ENCODE measurements around the gene PCSK5. TPM values are rescaled to one million over a fixed set of nuclear protein-coding genes. Genes with fewer than 3 reads are reported as not detected.

The PCSK5 gene
- total RNA-seq, 1 donor from 2014 or later, result 1.5 TPM

DNA sequence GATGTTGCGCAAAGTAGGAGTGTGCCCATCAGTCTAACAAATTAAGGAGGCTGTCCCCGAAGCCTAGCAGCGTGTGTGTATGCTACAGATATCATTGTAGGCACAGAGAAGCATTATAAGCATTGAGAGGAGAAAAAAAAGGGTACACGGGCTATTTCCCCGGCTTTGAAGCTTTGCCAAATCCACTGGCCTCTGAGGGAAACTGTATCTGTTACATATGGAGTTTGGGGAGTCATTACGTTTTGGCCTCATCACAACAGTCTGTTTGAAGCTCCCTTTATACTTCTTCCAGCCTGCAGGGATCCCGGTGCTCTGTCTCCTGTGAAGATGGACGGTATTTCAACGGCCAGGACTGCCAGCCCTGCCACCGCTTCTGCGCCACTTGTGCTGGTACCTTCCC is 297.8 kb downstream of the PCSK5 start:
- Mint-ChIP-seq H3K27ac (no peak overlapping the region), H3K4me1 (ENCODE audit: low read depth) (no peaks in the 10 kb centered on the region), H3K4me3 (ENCODE audit: low read depth) (no peak overlapping the region), H3K27me3 (ENCODE audit: low read depth) (no peaks in the 10 kb centered on the region), H3K9me3 (no peaks in the 10 kb centered on the region), H3K36me3 (ENCODE audit: low read depth) (no peaks in the 10 kb centered on the region)
- DNase-seq (ENCODE audit: low spot score), result no peak
- intact Hi-C loops (cut with micrococcal nuclease), result no loop called here

DNA sequence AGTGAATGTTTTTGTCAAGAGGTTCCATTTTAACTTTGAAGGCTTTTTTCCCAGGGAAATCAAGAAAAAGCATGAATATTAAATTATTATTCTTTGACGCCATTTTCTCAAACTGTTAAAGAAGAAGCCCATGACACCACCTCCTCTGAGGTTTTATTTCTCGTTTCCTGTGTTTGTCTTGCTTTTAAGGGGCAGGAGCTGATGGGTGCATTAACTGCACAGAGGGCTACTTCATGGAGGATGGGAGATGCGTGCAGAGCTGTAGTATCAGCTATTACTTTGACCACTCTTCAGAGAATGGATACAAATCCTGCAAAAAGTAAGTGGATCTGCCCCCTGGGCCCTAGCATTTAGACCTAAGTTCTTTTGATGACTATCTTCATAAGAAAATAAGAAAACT is 298.4 kb downstream of the PCSK5 start:
- no peaks in the 10 kb centered on the region for H3K27me3 Mint-ChIP-seq (ENCODE audit: low read depth)
- H3K4me1 Mint-ChIP-seq (ENCODE audit: low read depth), result no peaks in the 10 kb centered on the region
- DNase-seq (ENCODE audit: low spot score), result no peak
- no peak overlapping the region for H3K27ac Mint-ChIP-seq
- H3K4me3 Mint-ChIP-seq (ENCODE audit: low read depth), result no peak overlapping the region
- intact Hi-C loops (cut with micrococcal nuclease), result no loop called here
- no peaks in the 10 kb centered on the region for H3K9me3 Mint-ChIP-seq
- H3K36me3 Mint-ChIP-seq (ENCODE audit: low read depth), result no peaks in the 10 kb centered on the region

- H3K4me3 Mint-ChIP-seq (ENCODE audit: low read depth), result no peak overlapping the region
- H3K4me1 Mint-ChIP-seq (ENCODE audit: low read depth), result no peaks in the 10 kb centered on the region
- intact Hi-C loops (cut with micrococcal nuclease), result no loop called here
- no peaks in the 10 kb centered on the region for H3K27me3 Mint-ChIP-seq (ENCODE audit: low read depth)
- no peaks in the 10 kb centered on the region for H3K36me3 Mint-ChIP-seq (ENCODE audit: low read depth)
- H3K9me3 Mint-ChIP-seq, result no peaks in the 10 kb centered on the region
- H3K27ac Mint-ChIP-seq, result no peak overlapping the region
- no peak for DNase-seq (ENCODE audit: low spot score)
These were observed 301.0 kb downstream of the PCSK5 start for GRCh38 chr9:76191493-76191892.

DNA sequence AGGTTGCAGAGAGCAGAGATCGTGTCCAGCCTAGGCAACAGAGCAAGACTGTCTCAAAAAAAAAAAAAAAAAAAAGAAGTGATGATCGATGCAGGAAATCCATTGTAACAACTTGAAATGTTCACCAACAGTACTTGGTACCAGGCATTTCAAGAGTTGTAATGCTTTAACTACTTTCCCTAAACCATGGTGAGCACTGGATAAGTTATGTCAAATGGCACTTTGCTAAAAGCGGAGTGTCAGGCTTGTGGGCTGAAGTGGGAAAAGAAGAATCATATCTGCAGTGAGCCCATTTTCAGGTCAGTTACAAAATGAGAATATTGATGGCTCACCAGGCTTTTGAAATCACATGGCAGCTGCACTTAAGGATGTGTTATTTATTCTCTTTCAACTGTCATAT is 301.5 kb downstream of the PCSK5 start:
- Mint-ChIP-seq H3K27me3 (ENCODE audit: low read depth) (no peaks in the 10 kb centered on the region), H3K4me1 (ENCODE audit: low read depth) (no peaks in the 10 kb centered on the region), H3K9me3 (no peaks in the 10 kb centered on the region), H3K27ac (no peak overlapping the region), H3K36me3 (ENCODE audit: low read depth) (no peaks in the 10 kb centered on the region), H3K4me3 (ENCODE audit: low read depth) (no peak overlapping the region)
- DNase-seq (ENCODE audit: low spot score), result no peak
- intact Hi-C loops (cut with micrococcal nuclease), result no loop called here

- H3K4me3 Mint-ChIP-seq (ENCODE audit: low read depth), result no peak overlapping the region
- DNase-seq (ENCODE audit: low spot score), result no peak
- no peaks in the 10 kb centered on the region for H3K36me3 Mint-ChIP-seq (ENCODE audit: low read depth)
- H3K9me3 Mint-ChIP-seq, result no peaks in the 10 kb centered on the region
- H3K27me3 Mint-ChIP-seq (ENCODE audit: low read depth), result no peaks in the 10 kb centered on the region
- no peaks in the 10 kb centered on the region for H3K4me1 Mint-ChIP-seq (ENCODE audit: low read depth)
- H3K27ac Mint-ChIP-seq, result no peak overlapping the region
- intact Hi-C loops (cut with micrococcal nuclease), result no loop called here
These were observed 304.4 kb downstream of the PCSK5 start for GRCh38 chr9:76194896-76195295.

- no peak for DNase-seq (ENCODE audit: low spot score)
- intact Hi-C loops (cut with micrococcal nuclease), result no loop called here
- no peak overlapping the region for H3K27ac Mint-ChIP-seq
- H3K9me3 Mint-ChIP-seq, result no peaks in the 10 kb centered on the region
- no peaks in the 10 kb centered on the region for H3K36me3 Mint-ChIP-seq (ENCODE audit: low read depth)
- no peaks in the 10 kb centered on the region for H3K4me1 Mint-ChIP-seq (ENCODE audit: low read depth)
- peaks cover 4% of the 10 kb centered on the region for H3K27me3 Mint-ChIP-seq (ENCODE audit: low read depth)
- no peak overlapping the region for H3K4me3 Mint-ChIP-seq (ENCODE audit: low read depth)
These were observed 307.9 kb downstream of the PCSK5 start for GRCh38 chr9:76198336-76198735.

- Mint-ChIP-seq H3K36me3 (ENCODE audit: low read depth) (no peaks in the 10 kb centered on the region), H3K27me3 (ENCODE audit: low read depth) (peaks cover 13% of the 10 kb centered on the region), H3K4me3 (ENCODE audit: low read depth) (no peak overlapping the region), H3K27ac (no peak overlapping the region), H3K9me3 (no peaks in the 10 kb centered on the region), H3K4me1 (ENCODE audit: low read depth) (no peaks in the 10 kb centered on the region)
- intact Hi-C loops (cut with micrococcal nuclease), result no loop called here
- no peak for DNase-seq (ENCODE audit: low spot score)
These were observed 309.8 kb downstream of the PCSK5 start for GRCh38 chr9:76200315-76200714.

DNA sequence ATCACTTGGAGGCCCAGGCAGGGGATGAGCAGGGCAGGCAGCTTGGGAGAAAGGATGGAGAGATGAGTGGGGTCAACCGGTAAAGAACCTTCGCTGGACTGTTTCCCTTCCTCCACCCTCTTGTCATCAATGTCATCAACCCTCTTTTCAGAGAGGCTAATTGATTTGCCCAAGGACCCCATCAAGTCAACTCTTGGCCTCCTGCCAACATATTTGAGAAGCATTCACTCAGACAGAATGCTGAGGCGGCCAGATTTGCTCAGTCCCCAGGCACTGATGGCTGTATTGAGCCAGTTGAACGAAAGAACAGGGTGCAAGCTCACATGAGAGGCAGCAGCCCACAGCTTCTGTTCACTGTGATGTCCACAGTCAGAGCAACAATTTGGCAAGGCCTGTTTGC is 310.3 kb downstream of the PCSK5 start:
- Mint-ChIP-seq H3K4me3 (ENCODE audit: low read depth) (no peak overlapping the region), H3K27me3 (ENCODE audit: low read depth) (peaks cover 13% of the 10 kb centered on the region), H3K4me1 (ENCODE audit: low read depth) (no peaks in the 10 kb centered on the region), H3K27ac (no peak overlapping the region), H3K36me3 (ENCODE audit: low read depth) (no peaks in the 10 kb centered on the region), H3K9me3 (no peaks in the 10 kb centered on the region)
- intact Hi-C loops (cut with micrococcal nuclease), result no loop called here
- no peak for DNase-seq (ENCODE audit: low spot score)

DNA sequence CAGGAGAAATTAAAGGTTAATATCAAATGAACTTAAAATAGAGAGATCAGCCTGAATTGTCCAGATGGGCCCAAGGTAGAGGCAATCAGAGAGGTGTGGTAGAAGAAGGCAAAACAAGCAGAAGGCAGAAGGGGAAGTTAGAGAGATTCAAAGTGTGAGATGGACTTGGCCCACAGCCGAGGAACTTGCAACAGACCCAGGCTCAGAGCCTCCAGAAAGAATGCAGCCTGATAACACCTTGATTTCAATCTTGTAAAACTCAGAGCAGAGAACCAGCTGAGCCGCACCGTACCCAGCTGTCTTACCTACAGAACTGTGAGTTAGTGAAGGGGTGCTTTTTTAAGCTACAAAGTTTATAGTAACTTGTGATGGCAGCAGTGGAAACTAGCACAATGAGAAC is 312.9 kb downstream of the PCSK5 start:
- Mint-ChIP-seq H3K4me1 (ENCODE audit: low read depth) (no peaks in the 10 kb centered on the region), H3K27ac (no peak overlapping the region)

GRCh38 chr9:76206821-76207220 is 316.3 kb downstream of the PCSK5 start:
- peaks cover 19% of the 10 kb centered on the region for H3K27me3 Mint-ChIP-seq (ENCODE audit: low read depth)
- no peaks in the 10 kb centered on the region for H3K36me3 Mint-ChIP-seq (ENCODE audit: low read depth)
- H3K9me3 Mint-ChIP-seq, result no peaks in the 10 kb centered on the region
- intact Hi-C loops (cut with micrococcal nuclease), result no loop called here
- no peak for DNase-seq (ENCODE audit: low spot score)
- H3K4me1 Mint-ChIP-seq (ENCODE audit: low read depth), result no peaks in the 10 kb centered on the region
- H3K27ac Mint-ChIP-seq, result no peak overlapping the region
- no peak overlapping the region for H3K4me3 Mint-ChIP-seq (ENCODE audit: low read depth)

More for the DNA sequence above, 312.9 kb downstream of the PCSK5 start:
- H3K9me3 Mint-ChIP-seq, result no peaks in the 10 kb centered on the region
- no peaks in the 10 kb centered on the region for H3K36me3 Mint-ChIP-seq (ENCODE audit: low read depth)
- no peak for DNase-seq (ENCODE audit: low spot score)
- intact Hi-C loops (cut with micrococcal nuclease), result no loop called here
- no peak overlapping the region for H3K4me3 Mint-ChIP-seq (ENCODE audit: low read depth)
- peaks cover 15% of the 10 kb centered on the region for H3K27me3 Mint-ChIP-seq (ENCODE audit: low read depth)

- Mint-ChIP-seq H3K4me1 (ENCODE audit: low read depth) (peaks cover 1% of the 10 kb centered on the region), H3K27ac (no peak overlapping the region), H3K36me3 (ENCODE audit: low read depth) (no peaks in the 10 kb centered on the region), H3K9me3 (no peaks in the 10 kb centered on the region), H3K4me3 (ENCODE audit: low read depth) (no peak overlapping the region), H3K27me3 (ENCODE audit: low read depth) (peaks cover under 1% of the 10 kb centered on the region)
- intact Hi-C loops (cut with micrococcal nuclease), result no loop called here
- no peak for DNase-seq (ENCODE audit: low spot score)
These were observed 323.3 kb downstream of the PCSK5 start for GRCh38 chr9:76213751-76214150.

DNA sequence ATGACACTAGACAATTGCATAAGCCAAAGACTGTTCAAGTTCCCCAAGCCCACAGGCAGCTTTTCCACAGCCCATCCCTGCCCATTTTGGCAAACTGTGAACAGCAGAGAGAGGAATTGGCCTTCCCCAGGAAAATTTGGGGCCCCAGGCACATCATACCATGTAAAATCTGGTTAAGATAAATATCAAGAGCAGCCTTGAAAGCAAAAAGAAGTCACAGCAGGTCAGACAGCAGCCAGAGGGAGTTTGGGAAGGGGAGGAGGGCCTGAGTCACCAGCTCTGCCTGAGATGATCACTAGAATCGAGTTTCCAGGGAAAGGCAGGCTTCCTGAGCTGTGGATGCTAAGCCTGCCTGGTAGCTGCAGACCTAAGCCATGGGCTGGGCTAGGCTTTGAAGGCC is 324.6 kb downstream of the PCSK5 start:
- Mint-ChIP-seq H3K36me3 (ENCODE audit: low read depth) (no peaks in the 10 kb centered on the region), H3K4me1 (ENCODE audit: low read depth) (peaks cover 1% of the 10 kb centered on the region), H3K4me3 (ENCODE audit: low read depth) (no peak overlapping the region), H3K27me3 (ENCODE audit: low read depth) (no peaks in the 10 kb centered on the region), H3K9me3 (no peaks in the 10 kb centered on the region), H3K27ac (no peak overlapping the region)
- DNase-seq (ENCODE audit: low spot score), result no peak
- intact Hi-C loops (cut with micrococcal nuclease), result no loop called here

- Mint-ChIP-seq H3K4me3 (ENCODE audit: low read depth) (no peak overlapping the region), H3K27ac (no peak overlapping the region), H3K4me1 (ENCODE audit: low read depth) (peaks cover 1% of the 10 kb centered on the region), H3K9me3 (no peaks in the 10 kb centered on the region), H3K27me3 (ENCODE audit: low read depth) (no peaks in the 10 kb centered on the region), H3K36me3 (ENCODE audit: low read depth) (no peaks in the 10 kb centered on the region)
- DNase-seq (ENCODE audit: low spot score), result no peak
- intact Hi-C loops (cut with micrococcal nuclease), result no loop called here
These were observed 325.7 kb downstream of the PCSK5 start for GRCh38 chr9:76216161-76216649.

Measured in activated T-helper 2 cell treated with anti-CD3 and anti-CD28 coated beads, Interferon-gamma antibody, Interleukin-2, Interleukin-4, amounts not matched to agents 10 μg/mL and 5 μg/mL and 100 μg/mL, durations not matched to agents 14 hours and 24 hours and 36 hours (primary cell).